GM21723 (cell line): ENCODE results near the gene MAVS.
"Not testable (repeated sequence)": the region's sequence is repeated elsewhere in the genome, so short reads cannot be mapped to it uniquely, and the experiment has no call there.

Experiments used
- ATAC-seq: cut with Tn5 transposase; IDR thresholded peaks from one replicate; pipeline ENCODE4 v1.9.1; 2021; ENCODE audit warnings: mild to moderate bottlenecking, moderate library complexity; ENCODE audit not compliant: unreplicated experiment

Gene MAVS

GRCh38 chr20:3814928-3815495, 31.6 kb upstream of the MAVS start:
- no peak for ATAC-seq

DNA sequence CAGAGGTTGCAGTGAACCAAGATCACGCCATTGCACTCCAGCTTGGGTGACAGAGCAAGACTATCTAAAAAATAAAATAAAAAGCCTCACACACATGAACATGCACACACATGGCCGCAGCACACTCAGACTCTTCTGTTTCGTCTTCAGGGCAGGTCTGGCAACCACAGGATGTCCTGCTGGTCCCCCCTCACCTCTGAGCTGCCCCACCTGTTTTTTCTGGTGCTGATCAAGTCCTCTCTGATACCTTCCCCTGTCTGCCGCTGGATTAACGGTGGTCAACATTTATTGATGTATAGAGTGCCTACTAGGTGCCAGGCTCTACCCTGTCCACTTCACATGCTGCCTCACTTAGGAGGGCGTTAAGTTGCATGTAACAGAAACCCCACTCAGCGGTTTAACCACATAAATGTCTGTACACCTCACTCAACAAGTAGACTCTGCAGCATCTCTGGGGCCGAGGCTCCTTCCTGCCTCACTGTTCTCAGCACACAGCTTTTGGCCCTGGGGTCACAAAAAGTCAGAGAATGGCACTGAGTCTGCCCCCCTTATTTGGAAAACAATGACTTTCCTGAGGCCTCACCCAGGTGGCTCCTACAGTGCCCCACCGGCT, 30.8 kb upstream of the MAVS start:
- no peak for ATAC-seq

DNA sequence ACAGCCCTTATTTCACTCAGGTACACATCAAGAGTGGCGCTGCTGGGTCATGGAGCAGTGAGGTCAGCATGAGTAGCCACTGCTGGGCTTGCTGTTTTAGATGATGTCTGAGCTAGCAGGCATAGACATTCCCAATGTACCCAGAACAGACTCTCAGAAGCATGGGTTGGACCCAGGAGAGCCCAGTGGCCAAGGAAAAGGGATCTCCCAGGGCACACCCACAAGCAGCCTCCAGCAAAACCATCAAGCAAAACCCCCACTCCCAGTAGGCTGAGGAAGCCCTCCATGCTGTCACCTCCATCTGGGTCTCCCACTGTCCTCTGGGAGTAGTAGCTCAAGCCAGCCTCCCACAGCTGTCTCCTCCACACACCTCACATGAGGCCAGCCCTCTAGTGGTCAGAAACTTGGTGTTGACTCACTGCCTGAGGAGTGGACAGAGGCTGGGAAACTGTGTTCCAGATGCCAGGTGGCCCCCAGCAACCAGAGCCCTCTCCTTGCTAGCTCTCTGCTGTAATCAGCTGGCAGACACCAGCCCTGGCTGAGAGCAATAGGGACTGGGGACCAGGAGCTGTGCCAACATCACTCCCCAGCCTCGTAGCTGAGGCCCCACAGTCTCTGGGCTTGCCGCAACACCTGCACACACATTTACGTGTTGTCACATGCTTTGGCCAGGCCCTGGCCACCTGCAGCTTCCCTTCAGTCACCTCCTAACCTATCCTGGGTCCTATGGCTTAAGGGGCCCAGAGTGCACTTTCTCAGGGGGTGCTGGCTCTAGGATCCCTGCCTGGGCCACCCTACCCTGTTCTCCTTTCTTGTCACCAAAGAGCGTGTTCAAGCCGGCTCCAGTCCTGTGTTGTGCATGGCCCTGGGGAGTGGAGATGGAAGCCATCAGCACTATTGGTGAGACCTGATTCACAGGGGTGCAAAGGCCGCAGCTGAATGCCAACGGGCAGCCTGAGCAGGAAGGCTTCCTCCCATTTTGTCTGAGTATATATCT, 28.2 kb upstream of the MAVS start:
- no peak for ATAC-seq

DNA sequence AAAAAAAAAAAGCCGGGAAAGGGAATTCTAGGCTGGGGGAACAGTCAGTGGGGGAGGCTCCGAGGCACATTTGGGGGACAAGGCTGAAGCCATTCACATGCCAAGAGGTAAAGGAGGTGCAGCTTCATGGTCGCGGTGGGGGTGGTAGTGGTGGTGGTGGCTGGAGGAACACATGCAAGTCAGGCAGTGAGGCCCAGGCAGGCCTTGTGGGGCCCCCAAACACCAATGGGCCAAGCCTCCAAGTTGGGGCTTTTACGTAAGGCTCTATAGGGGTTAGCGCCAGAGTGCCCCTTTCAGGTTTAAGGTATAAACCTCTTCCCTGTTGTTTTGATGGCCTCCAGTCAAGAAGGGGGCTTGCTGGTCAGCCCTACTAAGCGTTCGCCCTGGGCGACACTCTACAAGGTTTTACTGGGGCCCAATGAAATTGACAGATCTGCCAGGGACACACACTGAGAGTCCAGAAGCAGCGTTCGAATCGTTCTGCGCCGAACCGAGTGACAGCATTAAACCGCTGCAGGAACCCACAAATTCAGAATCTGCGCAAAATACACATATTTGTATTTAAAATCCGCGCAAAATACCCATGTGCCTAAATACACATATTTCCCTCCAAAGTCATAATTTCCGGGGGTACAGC, 27.1 kb upstream of the MAVS start:
- no peak for ATAC-seq

- peak; percentile 77 for ATAC-seq
Observed at GRCh38 chr20:3820048-3820900, 26.4 kb upstream of the MAVS start, which contains the start of gene AP5S1. TSS of gene AP5S1 (plus strand) at chr20:3820547. CDS start at chr20:3822118, 1,571 bp downstream.

DNA sequence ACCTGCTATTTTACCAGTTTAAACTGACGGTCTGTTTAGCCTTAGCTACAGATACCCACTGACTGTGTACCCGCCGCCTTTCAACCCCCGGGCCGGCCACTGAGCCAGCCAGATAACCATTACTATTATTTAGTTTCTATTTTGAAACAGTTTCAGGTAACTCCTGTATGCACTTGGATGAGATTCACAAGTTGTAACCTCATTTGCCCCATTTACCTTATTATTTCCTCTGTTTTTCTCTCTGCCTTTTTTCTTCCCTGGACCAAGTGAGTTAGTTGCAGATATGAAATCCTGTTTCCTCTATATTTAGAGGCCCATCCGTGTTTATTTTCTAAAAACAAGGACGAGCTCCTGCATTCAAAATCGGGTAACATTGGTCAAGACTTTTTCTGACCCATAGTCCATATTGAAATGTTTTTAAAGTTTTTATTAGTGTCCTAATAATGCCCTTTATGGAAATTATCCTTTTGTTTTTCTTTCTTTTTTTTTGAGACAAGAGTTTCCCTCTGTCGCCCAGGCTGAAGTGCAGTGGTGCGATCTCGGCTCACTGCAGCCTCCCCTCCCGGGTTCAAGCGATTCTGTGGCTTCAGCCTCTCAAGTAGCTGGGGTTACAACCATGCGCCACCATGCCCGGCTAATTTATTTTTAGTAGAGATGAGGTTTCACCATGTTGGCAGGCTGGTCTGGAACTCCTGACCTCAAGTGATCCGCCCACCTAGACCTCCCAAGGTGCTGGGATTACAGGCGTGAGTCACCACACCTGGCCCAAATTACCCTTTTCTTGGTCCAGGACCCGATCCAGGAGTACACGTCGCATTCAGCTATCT, 25.5 kb upstream of the MAVS start:
- no peak for ATAC-seq

GRCh38 chr20:3821996-3822395, 24.6 kb upstream of the MAVS start:
- no peak for ATAC-seq

DNA sequence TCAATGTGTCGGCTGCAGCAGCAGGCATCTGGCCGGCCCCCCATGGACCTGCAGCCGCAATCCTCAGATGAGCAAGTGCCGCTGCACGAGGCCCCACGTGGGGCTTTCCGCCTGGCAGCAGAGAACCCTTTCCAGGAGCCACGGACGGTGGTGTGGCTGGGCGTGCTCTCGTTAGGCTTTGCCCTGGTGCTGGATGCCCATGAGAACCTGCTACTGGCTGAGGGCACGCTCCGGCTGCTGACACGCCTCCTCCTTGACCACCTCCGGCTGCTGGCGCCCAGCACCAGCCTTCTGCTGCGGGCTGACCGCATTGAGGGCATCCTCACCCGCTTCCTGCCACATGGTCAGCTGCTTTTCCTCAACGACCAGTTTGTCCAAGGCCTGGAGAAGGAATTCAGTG, 22.8 kb upstream of the MAVS start:
- no peak for ATAC-seq

DNA sequence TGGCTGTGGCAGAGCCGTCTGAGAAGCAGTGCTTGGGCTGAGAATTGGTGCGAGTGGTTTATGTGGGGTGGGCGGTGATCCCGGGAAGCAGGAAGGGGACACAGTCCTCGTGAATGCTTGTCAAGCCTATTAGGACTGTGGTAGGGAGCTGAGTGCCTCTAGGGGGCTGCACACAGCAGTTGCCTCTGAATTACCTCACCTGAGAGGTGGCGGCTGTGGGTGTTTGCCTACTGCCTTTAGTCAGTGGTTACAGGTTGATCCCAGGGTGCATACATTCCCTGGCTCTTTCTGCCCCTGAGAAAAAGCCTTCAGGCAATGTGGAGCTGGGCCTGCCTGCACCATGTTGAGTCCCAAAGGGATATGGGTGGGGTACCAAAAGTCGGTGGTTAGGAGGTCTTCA, 21.1 kb upstream of the MAVS start:
- ATAC-seq = no peak

GRCh38 chr20:3826420-3826819, 20.2 kb upstream of the MAVS start:
- no peak for ATAC-seq

- ATAC-seq = no peak
Observed at GRCh38 chr20:3828798-3829197, 17.8 kb upstream of the MAVS start.

- ATAC-seq = not testable (repeated sequence)
Observed at GRCh38 chr20:3829891-3830290, 16.7 kb upstream of the MAVS start.

DNA sequence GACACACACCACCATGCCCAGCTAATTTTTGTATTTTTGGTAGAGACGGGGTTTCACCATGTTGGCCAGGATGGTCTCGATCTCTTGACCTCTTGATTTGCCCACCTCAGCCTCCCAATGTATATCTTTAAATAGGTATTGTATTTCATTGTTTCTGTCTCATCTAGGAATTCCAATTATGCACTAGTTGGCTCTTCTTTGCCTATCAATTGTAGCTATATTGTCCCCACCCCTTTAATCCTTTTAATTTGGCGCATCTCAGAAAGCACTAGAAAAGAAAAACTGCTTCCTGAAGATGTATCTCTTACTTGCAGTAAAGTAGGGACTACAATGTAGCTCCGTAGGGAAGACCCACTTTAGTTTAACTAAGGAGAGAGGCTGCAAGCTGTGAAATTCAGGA, 10.5 kb upstream of the MAVS start:
- no peak for ATAC-seq

DNA sequence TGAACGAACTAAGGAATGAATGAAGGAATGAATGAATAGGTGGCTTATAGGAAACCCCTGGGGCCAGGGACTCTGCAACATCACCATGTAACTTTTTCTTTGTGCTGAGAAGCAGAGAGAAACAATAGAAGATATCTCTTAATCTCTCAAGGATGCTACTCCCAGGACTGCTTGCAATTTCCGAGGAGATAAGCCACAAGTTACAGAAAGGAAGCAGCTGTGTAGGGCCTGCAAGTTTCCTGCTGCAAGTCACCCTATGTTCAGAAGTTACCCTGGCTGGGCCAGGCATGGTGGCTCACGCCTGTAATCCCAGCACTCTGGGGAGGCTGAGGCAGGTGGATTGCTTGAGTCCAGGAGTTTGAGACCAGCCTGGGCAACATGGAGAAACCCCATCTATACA, 7.3 kb upstream of the MAVS start:
- ATAC-seq = no peak

DNA sequence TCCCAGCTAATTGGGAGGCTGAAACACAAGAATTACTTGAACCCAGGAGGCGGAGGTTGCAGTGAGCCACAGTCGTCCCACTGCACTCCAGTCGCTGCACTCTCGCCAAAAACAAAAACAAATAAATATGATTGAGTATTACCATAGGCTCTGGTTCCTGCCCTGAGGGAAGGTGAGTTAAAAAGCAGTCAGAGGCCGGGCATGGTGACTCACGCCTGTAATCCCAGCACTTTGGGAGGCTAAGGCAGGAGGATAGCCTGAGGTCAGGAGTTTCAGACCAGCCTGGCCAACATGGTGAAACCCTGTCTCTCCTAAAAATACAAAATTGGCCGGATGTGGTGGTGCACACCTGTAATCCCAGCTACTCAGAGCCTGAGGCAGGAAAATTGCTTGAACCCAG, 6.4 kb upstream of the MAVS start:
- not testable (repeated sequence) for ATAC-seq

- ATAC-seq = no peak
Observed at GRCh38 chr20:3842348-3842930, 4.2 kb upstream of the MAVS start.

DNA sequence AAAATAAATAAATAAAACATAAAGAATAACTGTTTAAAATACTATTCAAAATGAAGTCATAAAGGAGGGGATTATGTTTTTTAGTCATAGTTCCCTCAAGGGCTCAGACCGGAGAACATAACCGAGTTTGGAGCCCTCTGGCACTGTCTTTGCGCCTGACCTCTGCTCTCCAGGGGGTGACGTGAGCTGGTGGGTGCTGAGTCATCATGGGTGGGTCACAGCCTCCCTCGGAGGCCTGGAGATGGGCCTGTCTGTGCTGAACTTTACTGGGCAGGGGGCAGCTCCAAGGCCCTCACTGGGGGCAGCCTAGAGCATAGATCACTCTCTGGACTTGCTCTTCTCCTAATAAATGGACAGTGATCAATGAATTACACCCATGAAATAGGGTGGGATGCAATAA, 3.1 kb upstream of the MAVS start:
- no peak for ATAC-seq

- ATAC-seq = not testable (repeated sequence)
Observed at GRCh38 chr20:3843990-3844619, 2.5 kb upstream of the MAVS start.

DNA sequence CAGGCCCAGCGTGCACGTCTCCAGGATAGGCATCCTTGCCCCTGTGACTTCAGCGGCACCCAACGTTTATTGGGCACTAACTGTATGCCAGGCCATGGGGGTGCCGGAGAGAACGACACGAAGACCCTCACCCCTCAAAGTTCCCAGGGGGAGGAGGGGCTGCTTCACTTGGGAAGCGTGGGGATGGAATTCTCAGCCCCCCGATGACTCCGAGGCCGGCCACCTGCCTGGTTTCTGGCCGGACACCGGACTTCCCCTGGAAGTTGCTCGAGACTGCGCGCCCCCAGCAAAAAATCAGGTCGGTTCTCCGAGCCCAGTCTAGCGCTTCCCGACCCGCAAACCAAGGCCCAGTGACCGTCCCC, 275 bp upstream of the MAVS start:
- ATAC-seq = no peak
